ENCODE data around the gene BICRA.

DNA sequence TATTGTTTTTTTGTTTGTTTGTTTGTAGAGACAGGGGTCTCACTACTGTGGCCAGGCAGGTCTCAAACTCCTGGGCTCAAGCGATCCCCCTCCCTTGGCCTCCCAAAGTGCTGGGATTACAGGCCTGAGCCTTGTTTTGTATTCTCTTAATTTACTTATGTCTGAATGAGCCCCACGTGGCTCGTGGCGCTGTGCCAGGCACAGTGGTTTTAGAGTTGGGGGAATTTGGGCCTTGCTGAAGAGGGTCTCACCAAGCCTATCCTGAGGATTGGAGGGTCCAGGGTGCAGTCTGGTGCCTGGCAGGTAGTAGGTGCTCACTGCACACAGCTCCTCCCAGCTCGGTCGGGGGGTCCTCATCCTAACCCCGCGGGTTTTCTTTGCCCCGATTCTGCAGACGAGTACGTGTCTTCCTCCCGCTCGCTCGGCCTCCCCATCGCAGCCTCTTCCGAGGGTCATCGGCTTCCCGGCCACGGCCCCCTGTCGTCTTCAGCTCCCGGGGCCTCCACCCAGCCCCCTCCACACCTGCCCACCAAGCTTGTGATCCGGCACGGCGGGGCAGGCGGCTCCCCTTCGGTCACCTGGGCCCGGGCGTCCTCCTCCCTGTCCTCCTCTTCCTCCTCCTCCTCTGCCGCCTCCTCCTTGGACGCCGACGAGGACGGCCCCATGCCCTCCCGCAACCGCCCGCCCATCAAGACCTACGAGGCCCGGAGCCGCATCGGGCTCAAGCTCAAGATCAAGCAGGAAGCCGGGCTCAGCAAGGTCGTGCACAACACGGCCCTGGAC is 92.2 kb downstream of the BICRA start:
- no peak for TF ChIP-seq CTCF (conservative IDR thresholded peaks at IDR 0.05; ENCODE audit: low read length)
- no peak for TF ChIP-seq EZH2phosphoT487 (IDR thresholded peaks at IDR 0.05; ENCODE audit: borderline replicate concordance, low read depth, low read length)
